Stimulated activated CD4-positive, alpha-beta T cell treated with anti-CD3 and anti-CD28 coated beads, Interleukin-15, amount 100 ng/mL, for 48 hours (primary cell): ENCODE results near the gene PIP5K1C.

Experiments used
- DNase-seq, 2 donors: peaks; one replicate each; pipeline ENCODE4 v3.0.0-alpha.2; 2020; ENCODE audit warnings: low read depth in 2 of 2

The PIP5K1C gene, protein sequence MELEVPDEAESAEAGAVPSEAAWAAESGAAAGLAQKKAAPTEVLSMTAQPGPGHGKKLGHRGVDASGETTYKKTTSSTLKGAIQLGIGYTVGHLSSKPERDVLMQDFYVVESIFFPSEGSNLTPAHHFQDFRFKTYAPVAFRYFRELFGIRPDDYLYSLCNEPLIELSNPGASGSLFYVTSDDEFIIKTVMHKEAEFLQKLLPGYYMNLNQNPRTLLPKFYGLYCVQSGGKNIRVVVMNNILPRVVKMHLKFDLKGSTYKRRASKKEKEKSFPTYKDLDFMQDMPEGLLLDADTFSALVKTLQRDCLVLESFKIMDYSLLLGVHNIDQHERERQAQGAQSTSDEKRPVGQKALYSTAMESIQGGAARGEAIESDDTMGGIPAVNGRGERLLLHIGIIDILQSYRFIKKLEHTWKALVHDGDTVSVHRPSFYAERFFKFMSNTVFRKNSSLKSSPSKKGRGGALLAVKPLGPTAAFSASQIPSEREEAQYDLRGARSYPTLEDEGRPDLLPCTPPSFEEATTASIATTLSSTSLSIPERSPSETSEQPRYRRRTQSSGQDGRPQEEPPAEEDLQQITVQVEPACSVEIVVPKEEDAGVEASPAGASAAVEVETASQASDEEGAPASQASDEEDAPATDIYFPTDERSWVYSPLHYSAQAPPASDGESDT

DNA sequence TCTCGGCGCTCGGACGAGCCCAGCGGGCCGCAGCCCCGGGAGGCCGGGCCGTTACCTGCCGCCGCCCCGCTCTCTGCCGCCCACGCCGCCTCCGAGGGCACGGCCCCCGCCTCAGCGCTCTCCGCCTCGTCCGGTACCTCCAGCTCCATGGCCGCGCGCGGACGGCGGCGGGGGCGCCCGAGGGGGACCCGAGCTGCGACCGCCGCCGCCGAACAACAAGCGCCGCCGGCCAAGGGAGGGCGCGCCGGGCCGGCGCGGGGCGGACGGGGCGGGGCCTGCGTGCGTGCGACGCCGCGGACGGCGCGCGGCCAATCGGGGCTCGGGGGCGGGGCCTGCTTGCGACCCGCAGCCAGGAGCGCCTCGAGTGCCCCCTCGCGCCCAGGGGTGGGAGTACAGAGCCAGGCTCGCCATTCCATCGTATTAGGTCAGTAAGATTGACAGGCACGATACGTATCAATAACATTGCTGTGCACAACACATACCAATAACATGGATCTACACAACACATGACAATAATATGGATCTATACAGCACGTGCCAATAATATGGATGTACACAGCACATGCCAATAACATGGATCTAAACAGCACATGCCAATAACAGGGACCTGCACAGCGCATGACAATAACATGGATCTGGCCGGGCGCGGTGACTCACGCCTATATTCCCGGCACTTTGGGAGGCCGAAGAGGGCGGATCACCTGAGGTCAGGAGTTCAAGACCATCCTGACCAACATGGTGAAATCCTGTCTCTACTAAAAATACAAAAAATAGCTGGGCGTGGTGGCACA is at the start of gene PIP5K1C:
PIP5K1C (minus strand) TSS at position 227 of the 791 bp plus-strand sequence; CDS start at position 149, 78 bp downstream.
- peak; percentile 86 to 94 for DNase-seq

DNA sequence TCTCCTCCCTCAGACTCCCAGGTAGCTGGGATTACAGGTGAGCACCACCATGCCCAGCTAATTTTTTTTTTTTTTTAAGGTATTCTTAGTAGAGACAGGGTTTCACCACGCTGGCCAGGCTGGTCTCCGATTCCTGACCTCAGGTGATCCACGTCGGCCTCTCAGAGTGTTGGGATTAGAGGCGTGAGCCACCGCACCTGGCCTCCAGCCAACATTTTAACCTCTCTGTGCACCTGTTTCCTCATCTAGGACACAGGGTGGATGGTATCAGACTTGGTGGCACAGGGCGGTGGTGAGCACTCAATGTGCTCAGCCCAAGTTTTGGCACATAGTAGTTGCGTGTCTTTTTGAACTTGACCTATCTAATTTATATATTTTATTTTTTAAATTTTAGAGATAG is 48.7 kb upstream of the PIP5K1C start:
- no peak for DNase-seq

DNA sequence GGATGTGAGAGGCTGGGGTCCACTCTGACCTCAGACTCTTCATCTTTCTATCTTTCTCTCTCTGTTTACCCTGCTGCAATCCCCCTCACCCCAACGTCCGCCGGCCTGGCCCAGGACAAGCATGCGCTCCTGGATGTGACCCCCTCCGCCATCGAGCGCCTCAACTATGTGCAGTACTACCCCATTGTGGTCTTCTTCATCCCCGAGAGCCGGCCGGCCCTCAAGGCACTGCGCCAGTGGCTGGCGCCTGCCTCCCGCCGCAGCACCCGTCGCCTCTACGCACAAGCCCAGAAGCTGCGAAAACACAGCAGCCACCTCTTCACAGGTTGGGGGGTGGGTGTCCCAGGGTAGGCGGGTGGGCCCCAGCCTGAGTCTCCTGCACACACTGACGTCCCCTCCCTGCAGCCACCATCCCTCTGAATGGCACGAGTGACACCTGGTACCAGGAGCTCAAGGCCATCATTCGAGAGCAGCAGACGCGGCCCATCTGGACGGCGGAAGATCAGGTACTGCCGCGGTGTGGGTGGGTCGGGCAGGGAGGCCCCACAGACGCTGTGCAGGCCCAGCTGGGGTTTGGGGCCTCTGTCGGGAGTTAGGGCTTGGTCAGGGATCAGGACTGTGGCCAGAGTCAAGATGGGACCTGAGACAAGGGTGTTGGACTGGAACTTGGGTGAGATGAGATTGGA is 46.2 kb upstream of the PIP5K1C start:
- DNase-seq: no peak

DNA sequence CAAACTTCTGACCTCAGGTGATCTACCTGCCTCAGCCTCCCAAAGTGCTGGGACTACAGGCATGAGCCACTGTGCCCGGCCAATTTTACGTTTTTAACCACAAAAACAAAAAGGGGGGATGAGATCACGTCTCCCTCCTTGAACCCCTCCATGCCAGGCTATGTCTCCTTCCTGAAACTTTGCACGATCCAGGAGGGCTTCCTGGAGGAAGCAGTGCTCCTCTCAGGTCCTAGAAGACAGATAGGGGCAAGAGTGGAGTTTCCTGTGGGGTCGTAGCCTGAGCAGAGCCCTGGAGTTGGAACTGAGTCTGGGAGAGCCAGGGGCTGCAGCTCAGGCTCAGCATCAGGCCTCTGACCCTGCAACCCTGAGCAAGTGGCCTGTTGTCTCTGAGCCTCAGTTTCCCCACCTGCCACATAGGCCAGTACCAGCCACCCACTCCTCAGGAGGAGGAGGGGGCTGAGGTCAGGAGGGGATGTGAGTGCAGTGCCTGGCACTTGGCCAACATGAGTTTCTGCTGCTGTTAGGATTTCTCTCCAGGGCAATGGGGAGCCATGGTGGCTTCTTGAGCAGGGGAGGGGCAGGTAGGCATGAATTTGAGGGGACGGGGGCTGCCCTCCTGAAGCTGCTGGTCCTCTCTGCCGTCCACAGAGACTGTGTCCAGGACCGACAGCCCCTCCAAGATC is 45.2 kb upstream of the PIP5K1C start:
- no peak for DNase-seq

DNA sequence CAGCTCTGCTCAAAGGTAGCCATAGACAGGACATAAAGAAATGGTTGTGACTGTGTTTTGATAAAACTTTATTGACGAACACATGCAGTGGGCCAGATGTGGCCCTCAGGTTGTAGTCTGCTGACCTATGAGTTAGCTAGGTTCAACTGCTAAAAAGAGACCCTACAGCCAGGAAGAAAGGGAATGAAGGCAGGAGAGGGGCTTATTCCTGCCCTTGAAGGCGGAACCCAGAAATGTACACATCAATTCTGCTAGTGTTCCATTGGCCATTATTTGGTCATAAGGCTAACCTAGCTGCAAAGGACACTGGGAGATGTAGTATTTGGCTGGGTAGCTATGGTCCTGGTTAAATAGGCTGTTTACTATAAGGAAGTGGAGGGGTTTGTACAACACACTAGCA is 43.2 kb upstream of the PIP5K1C start:
- no peak for DNase-seq

DNA sequence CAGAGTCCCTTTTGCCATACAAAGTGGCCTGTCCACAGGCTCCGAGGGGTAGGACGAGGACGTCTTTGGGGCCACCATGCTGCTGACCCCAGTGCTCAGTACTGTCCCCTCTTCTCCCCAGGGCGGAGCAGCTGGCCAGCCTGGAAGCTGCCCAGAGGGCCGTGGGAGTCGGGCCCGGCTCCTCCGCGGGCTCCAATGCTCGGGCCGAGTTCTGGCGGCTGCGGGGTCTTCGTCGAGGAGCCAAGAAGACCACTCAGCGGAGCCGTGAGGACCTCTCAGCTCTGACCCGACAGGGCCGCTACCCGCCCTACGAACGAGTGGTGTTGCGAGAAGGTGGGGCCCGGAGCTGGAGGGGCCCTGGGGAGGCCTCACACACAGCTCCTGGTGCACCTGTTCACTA is 40.2 kb upstream of the PIP5K1C start:
- no peak for DNase-seq

DNA sequence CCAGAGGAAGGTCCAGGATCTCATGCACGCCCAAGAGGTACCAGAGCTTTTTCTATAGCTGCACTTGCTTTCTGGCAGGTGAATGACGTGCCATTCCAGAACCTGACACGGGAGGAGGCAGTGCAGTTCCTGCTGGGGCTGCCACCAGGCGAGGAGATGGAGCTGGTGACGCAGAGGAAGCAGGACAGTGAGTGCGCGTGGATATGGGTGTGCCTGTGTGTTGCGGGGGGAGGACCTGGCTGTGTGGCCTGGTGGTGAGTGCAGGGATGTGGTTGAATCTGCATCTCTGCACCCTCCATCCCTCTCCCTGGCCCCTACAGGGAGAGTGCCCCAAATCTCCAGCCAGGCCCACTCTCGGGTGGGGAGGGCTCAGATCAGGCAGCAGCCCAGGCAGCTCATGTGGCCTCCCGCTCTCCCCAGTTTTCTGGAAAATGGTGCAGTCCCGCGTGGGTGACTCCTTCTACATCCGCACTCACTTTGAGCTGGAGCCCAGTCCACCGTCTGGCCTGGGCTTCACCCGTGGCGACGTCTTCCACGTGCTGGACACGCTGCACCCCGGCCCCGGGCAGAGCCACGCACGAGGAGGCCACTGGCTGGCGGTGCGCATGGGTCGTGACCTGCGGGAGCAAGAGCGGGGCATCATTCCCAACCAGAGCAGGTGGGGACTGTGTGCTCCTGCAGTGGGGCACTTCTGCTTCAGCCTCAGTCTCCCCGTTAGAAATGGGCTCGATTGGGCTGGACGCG is 38.4 kb upstream of the PIP5K1C start:
- DNase-seq: no peak

DNA sequence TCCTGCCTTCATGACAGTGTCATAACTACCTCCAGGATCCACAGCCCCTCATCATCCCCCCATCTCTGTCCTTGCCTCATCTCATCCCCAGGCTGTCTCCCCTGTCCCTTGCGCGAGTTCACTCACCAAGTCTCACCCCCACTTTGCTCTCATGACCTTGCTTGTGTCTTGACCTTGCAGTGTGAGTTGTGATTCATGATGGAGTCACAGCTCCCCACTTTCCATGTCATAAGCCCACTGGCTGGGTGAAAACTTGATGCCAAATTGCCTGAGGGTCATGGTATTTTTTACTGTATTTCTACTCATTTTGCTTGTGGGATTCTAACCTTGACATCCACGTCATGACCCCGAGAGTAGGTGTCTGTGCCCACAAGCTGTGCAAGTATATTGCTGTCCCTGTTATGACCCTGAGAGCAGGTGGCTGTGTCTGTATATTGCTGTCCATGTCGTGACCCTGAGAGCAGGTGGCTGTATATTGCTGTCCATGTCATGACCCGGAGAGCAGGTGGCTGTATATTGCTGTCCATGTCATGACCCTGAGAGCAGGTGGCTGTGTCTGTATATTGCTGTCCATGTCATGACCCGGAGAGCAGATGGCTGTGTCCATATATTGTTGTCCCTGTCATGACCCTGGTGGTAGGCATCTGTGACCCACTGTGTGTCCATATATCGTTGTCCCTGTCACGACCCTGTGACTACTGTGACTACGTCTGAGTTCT is 37.4 kb upstream of the PIP5K1C start:
- DNase-seq: no peak

DNA sequence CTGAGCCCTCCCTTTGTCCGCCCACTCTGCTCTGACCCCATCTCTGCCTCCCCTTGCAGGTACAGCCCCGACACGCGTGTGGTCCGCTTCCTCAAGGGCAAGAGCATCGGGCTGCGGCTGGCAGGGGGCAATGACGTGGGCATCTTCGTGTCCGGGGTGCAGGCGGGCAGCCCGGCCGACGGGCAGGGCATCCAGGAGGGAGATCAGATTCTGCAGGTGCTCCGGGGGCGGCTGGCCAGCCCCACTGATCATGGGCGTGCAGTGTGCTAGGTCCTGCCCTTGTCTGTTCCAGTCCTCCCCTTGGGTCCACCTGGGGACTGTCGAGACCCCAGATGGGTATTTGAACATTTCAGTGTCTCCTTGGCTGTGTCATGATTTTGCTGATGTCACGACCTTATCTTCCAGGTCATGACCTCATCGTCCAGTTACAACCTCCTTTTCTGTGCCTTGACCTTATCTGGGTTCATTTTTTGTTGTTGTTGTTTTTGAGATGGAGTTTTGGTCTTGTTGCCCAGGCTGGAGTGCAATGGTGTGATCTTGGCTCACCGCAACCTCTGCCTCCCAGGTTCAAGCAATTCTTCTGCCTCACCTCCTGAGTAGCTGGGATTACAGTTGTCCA is 35.9 kb upstream of the PIP5K1C start:
- DNase-seq: no peak

DNA sequence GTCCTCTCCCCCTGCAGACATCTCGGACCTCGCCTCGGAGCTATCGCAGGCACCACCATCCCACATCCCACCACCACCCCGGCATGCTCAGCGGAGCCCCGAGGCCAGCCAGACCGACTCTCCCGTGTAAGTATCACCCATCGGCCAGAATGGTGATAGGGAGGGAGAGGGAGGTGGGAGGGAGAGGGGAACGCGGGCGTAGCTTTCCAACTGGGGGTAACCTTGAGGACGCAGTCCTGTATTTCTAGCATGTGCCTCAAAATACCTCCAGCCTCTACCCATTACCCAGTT is 34.0 kb upstream of the PIP5K1C start:
- DNase-seq: no peak

DNA sequence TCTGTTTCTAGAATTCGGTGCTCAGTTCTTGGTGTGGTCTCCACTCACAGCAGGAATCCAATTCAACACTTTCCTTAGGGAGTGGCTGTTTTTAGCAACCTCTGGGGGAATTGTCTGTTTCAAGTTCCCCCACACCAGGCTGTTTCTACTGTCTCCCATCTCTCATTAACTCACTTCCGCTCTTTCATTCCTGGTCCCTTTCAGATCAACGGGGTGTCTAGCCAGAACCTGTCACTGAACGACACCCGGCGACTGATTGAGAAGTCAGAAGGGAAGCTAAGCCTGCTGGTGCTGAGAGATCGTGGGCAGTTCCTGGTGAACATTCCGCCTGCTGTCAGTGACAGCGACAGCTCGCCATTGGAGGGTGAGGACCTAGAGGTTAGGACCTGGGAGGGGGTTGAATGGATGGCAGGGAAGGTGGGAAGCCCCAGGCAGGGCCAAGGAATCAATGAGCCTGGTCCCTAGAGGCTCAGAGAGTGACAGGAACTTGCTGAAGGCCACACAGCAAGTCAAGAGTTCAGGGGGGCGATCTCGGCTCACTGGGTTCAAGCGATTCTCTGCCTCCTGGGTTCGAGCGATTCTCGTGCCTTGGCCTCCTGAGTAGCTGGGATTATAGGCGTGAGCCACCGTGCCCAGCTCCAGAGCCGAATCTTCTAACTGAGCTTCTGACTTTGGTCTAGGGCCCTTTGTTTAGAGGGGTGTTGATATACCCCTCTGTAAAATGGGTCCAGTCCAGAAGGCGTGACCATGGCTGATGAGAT is 33.5 kb upstream of the PIP5K1C start:
- no peak for DNase-seq

DNA sequence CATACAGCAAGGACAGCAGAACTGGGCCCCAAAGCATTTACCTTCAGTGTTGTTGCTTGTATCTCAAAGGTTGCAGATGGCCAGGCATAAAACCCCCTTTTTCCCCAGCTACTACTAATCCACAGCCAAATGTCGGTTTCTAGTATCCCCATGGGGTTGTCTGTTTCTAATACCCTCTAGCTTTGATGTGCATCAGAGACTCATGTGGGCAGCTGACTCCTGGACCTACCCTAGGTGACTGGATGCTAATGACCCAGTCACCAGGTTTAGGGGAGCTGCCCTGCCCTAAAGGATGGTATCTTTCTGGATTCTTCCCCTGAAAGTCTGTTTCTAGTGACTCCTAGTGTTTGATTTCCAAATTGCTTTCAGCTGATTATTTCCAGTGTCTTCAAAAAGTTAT is 31.8 kb upstream of the PIP5K1C start:
- no peak for DNase-seq

DNA sequence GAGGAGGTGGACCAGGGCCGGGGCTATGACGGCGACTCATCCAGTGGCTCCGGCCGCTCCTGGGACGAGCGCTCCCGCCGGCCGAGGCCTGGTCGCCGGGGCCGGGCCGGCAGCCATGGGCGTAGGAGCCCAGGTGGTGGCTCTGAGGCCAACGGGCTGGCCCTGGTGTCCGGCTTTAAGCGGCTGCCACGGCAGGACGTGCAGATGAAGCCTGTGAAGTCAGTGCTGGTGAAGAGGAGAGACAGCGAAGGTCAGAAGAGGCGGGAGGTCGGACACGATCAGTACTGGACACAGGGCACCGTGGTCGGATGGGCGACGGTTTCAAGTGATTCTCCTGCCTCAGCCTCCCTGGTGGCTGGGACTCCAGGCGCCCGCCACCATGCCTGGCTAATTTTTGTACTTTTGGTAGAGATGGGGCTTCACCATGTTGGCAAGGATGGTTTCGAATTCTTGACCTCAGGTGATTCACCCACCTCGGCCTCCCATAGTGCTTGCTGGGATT is 30.2 kb upstream of the PIP5K1C start:
- no peak for DNase-seq

DNA sequence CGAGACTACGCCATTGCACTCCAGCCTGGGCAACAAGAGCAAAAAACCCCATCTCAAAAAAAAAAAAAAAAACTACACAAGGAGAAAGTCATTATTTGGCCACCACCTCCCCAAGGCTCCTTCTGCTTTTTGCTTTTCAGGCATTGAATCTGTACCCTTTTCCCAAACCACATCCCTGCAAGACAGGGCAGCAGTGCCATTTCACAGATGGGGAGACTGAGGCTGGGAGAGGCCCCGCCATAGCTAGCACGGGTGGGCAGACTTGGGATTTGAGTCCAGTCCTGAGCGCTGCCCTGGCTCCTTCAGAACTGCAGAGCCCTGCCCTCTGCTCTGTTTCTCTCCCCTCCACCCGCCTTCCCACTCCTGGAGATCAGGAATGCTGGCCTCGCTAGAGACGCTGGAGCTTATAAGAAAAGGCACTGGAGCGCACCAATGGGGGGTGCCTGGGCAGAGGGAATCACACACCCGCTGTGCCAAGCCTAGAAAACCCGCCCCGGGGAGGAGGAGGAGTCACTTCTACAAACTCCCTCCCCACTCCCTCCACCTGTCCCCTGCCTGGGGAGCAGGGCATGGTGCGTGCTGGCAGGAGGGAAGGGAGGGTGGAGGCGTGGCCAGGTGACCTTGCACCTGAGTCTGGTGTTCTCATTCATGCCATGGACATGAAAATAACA is 25.5 kb upstream of the PIP5K1C start:
- no peak for DNase-seq

DNA sequence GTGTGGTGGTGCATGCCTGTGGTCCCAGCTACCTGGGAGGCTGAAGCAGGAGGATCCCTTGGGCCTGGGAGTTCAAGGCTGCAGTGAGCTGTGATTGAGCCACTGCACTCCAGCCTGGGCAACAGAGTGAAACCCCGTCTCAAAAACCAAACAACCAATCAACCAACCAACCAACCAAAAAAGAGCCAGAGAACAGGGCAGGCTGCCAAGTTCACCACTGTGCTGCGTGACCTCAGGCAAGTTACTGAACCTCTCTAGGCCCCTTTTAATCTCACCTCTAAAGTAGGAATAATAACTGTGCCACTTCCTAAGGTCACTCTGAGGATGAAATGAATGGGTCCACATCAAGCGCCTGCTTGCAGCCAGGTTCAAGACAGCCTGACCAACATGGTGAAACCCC is 24.9 kb upstream of the PIP5K1C start:
- DNase-seq: no peak

DNA sequence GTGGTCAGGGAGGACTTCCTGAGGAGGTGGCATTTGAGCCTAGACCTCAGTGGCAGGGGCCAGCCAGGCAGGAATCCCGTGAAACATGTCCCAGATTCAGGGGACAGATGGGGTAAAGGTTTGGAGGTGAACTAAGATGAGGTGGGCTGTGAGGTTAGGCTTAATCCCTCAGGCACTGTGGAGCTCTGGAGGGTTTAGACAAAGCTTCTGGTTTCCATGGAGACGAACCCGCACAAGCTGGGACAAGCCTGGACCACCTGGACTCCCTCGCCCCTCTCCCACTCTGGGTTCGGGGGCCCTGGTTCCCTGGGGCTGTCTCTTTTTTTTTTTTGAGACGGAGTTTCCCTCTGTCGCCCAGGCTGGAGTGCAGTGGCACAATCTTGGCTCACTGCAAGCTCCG is 23.6 kb upstream of the PIP5K1C start:
- DNase-seq: no peak

DNA sequence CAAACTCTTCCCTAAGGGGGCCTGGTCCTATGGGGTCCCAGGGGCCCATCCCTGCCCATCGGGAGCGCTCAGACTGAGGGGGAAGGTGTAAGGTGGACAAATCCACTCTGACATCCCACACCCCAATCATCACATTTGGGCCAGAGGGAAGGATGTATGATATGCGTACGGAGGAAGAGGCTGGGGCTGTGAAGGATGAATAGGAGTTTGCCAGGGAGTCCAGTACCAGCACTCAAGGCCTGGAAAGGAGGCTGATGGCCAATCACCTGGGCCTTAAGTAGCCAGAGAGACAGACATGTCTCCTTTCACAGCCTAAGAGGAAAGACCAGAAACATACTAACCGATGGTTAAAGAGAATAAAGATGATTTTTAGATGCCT is 22.8 kb upstream of the PIP5K1C start:
- no peak for DNase-seq

DNA sequence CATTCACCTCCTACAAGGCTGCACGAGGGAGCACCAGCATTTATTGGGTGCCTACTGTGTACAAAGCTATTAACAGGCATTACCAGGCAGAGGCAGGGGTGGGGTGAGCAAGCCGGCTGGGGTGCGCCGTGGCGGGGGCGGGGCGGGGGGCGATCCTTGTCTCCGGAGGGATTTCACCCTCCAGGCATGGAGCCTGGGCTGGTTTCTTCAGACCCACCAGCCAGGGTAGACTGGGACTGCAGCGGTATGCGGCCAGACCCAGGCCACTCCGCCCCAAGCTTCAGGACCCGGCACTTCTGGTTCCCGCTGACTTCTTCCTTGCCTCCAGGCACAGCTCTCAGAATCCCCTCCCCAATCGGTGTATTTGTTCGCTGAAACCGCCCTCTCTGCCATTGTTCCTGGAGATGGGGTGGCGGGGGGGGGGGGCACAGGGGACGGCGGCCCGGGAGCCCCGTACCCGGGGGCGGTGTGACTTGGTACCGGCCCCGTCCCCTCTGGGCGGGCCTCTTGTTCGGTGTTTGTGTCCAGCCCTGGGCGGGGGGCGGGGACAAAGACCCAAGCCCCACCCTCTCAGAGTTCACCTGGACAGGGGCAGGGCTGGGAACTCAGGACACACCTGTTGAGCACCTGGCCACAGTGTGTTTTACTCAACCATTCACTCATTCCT is 22.3 kb upstream of the PIP5K1C start:
- no peak for DNase-seq
